Measurements from ENCODE around the gene ZSWIM4.

The ZSWIM4 gene

DNA sequence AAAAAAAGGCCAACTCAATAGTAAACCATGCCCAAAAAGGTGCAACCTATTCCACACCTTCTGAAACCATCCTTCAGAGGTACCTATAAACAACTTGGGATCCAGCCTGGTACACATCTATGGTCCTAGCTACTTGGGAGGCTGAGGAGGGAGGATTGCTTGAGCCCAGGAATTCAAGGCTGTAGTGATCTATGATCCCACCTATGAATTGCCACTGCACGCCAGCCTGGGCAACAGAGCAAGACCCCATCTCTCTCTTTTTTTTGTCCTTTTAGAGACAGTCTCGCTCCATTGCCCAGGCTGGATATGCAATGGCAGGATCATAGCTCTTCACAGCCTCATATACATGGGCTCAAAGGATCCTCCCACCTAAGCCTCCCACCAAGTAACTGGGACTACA is 26.0 kb downstream of the ZSWIM4 start:
- CTCF ChIA-PET, result interaction anchor here (0.8 to 3.2 kb wide), 4 partner anchors 23 to 43 kb away, joined by 3 to 10 read pairs (median 4); no protein-coding TSS in a partner anchor
- POLR2A ChIA-PET, result no interaction called here

DNA sequence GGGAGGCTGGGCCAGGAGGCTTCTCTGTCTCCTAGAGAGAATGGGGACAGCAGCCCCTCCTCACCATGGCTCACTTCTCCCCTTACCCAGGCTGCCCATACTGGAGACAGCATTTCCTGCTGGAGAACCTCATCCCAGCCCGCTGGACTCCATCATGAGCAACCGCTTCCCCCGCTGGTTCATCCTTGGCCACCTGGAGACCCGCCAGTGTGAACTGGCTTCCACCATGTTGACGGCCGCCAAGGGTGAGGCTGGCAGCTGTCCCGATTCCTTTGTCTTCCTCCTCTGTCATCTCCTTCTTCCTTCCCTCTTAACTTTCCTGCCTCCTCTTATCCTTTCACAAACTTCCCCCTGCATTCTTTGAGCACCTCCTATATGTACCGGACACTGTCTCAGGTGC is 28.0 kb downstream of the ZSWIM4 start:
- H3K4me3 ChIP-seq (ENCODE audit: low read depth, low read length), result no peak overlapping the region
- no peak for DNase-seq (ENCODE audit: low read depth, low spot score)
- ChIA-PET POLR2A (interaction anchor here (0.7 kb wide), 1 partner anchor 40 kb away, joined by 3 read pairs; no protein-coding TSS in a partner anchor), CTCF (no interaction called here)
- TF ChIP-seq, protein P1, sequence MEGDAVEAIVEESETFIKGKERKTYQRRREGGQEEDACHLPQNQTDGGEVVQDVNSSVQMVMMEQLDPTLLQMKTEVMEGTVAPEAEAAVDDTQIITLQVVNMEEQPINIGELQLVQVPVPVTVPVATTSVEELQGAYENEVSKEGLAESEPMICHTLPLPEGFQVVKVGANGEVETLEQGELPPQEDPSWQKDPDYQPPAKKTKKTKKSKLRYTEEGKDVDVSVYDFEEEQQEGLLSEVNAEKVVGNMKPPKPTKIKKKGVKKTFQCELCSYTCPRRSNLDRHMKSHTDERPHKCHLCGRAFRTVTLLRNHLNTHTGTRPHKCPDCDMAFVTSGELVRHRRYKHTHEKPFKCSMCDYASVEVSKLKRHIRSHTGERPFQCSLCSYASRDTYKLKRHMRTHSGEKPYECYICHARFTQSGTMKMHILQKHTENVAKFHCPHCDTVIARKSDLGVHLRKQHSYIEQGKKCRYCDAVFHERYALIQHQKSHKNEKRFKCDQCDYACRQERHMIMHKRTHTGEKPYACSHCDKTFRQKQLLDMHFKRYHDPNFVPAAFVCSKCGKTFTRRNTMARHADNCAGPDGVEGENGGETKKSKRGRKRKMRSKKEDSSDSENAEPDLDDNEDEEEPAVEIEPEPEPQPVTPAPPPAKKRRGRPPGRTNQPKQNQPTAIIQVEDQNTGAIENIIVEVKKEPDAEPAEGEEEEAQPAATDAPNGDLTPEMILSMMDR (IDR thresholded peaks at IDR 0.05; ENCODE audit: insufficient read depth, low read length, missing control alignments), result no peak

More for the DNA sequence above, 26.0 kb downstream of the ZSWIM4 start:
- DNase-seq (ENCODE audit: low read depth, low spot score), result no peak
- H3K4me3 ChIP-seq (ENCODE audit: low read depth, low read length), result no peak overlapping the region
- TF ChIP-seq, protein P1 (IDR thresholded peaks at IDR 0.05; ENCODE audit: insufficient read depth, low read length, missing control alignments), result no peak

DNA sequence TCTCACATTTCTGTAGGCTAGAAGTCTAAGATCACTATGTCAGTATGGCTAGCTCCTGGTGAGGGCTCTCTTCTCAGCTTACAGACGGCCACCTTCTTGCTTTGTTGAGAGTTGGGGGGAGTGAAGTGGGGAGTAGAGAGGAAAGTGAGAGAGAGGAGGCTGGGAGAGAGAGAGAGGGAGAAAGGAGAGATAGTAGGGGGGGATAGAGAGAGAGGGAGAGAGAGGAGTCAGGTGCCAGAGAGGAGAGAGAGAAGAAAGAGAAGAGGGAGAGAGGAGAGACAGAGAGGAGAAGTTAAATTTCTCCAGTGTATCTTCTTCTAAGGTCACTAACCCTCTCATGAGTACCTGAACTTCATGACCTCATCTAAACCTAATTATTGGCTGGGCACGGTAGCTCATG is 28.7 kb downstream of the ZSWIM4 start:
- CTCF ChIA-PET, result interaction anchor here (1.2 kb wide), 1 partner anchor 38 kb away, joined by 4 read pairs; no protein-coding TSS in a partner anchor
- POLR2A ChIA-PET, result interaction anchor here (0.6 to 1.4 kb wide), 4 partner anchors 12 to 115 kb away, joined by 3 to 5 read pairs (median 4); no protein-coding TSS in a partner anchor
- TF ChIP-seq, protein P1 (IDR thresholded peaks at IDR 0.05; ENCODE audit: insufficient read depth, low read length, missing control alignments), result no peak
- DNase-seq (ENCODE audit: low read depth, low spot score), result no peak
- H3K4me3 ChIP-seq (ENCODE audit: low read depth, low read length), result no peak overlapping the region

DNA sequence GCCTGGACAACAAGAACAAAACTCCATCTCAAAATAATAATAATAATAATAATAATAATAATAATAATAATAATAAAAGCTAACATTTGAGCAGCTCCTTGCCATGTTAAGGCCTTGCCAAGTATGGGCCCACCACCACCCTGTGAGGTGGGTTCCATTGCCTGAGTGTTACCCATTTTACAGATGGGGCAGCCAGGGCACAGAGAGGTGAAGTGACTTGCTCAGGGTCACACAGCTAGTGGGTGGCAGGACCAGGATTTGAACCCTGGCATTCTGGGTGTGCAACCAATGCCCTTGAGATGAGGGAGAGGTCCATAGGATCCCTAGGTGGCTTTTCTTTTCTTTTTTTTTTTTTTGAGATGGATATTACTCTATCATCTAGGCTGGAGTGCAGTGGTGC is 29.5 kb downstream of the ZSWIM4 start:
- no peak for DNase-seq (ENCODE audit: low read depth, low spot score)
- H3K4me3 ChIP-seq (ENCODE audit: low read depth, low read length), result no peak overlapping the region
- CTCF ChIA-PET, result interaction anchor here (0.7 to 1.3 kb wide), 5 partner anchors 10 to 40 kb away, joined by 3 to 4 read pairs (median 3); no protein-coding TSS in a partner anchor
- POLR2A ChIA-PET, result interaction anchor here (0.6 to 1.4 kb wide), 4 partner anchors 11 to 115 kb away, joined by 3 to 5 read pairs (median 4); no protein-coding TSS in a partner anchor
- TF ChIP-seq, protein P1 (IDR thresholded peaks at IDR 0.05; ENCODE audit: insufficient read depth, low read length, missing control alignments), result no peak

DNA sequence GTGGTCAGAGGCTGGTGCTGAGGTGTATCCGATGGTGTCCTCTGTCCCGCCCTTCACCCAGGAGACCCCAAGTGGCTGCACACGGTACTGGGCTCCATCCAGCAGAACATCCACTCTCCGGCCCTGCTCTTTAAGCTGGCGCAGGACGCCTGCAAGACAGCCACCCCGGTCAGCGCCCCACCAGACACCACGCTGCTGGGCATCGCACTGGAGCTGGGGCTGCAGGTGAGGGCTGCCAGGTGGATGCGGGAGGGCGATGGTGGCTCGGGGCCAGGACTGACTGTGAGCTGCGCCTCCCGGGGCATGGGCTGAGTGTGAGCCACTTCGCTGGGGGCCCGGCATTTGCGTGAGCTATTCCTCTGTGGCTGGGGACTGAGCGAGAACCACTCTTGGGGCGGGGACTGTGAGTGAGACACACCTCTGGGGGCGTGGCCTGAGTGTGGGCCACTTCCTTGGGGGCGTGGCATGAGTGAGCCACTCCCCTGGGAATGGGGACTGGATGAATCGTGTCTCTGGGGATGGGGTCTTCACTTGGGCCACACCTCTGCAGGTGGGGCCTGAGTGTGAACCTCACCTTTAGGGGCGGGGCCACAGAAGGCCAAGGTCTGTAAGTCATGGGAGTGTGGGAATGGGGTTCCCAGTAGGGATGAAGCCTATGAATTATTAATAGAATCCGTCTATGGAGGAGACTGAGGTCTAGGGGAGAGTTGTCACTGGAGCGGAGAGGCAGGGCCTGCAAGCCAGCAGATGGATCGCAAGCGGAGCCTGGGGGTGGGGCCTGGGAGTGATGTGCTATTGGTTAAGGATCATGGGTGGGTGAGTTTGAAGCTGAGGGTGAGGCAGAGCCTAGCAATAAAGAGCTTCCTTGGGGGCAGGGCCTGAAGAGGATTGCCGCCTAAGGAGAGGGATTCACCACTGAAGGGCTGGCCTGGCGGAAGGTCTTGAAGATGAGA is 30.5 kb downstream of the ZSWIM4 start:
- CTCF ChIA-PET, result interaction anchor here (0.6 to 2.0 kb wide), 7 partner anchors 10 to 51 kb away, joined by 3 to 7 read pairs (median 3); partner anchors contain the start of gene C19orf53
- no peak for DNase-seq (ENCODE audit: low read depth, low spot score)
- TF ChIP-seq, protein P1 (IDR thresholded peaks at IDR 0.05; ENCODE audit: insufficient read depth, low read length, missing control alignments), result peak; percentile 15
- POLR2A ChIA-PET, result interaction anchor here (0.9 to 2.3 kb wide), 4 partner anchors 11 to 37 kb away, joined by 3 to 7 read pairs (median 4); no protein-coding TSS in a partner anchor
- H3K4me3 ChIP-seq (ENCODE audit: low read depth, low read length), result no peak overlapping the region
